Mesenchymal stem cell (in vitro differentiated cells and primary cell): ENCODE measurements around the gene NSFL1C.

ENCODE experiments used
- DNase-seq: peaks from one replicate; pipeline ENCODE4 v3.0.0-alpha.2; 2013
- H2AFZ ChIP-seq: one replicate; pipeline ENCODE4 v1.6.1; 2013; ENCODE audit warnings: low read depth, mild to moderate bottlenecking, control low read depth, inconsistent platforms, low read length, moderate library complexity
- H2AK5ac ChIP-seq: 2 replicates; pipeline ENCODE4 v1.6.1; 2013; ENCODE audit warnings: low read length, moderate library complexity, mild to moderate bottlenecking, inconsistent platforms; ENCODE audit not compliant: severe bottlenecking
- H2BK120ac ChIP-seq: one replicate; pipeline ENCODE4 v1.6.1; 2013; ENCODE audit warnings: low read depth, mild to moderate bottlenecking, inconsistent platforms, low read length, moderate library complexity
- H2BK12ac ChIP-seq, 2 experiments: one replicate each; pipeline ENCODE4 v1.6.1; 2013; ENCODE audit warnings: inconsistent platforms in 2 of 2, low read length in 2 of 2, mild to moderate bottlenecking in 2 of 2, moderate library complexity in 2 of 2, control low read depth in 1 of 2
- H2BK15ac ChIP-seq: one replicate; pipeline ENCODE4 v1.6.1; 2013; ENCODE audit warnings: mild to moderate bottlenecking, low read depth, inconsistent platforms; ENCODE audit not compliant: poor library complexity, severe bottlenecking
- H2BK5ac ChIP-seq: 2 replicates; pipeline ENCODE4 v1.6.1; 2013; ENCODE audit warnings: low read depth, mild to moderate bottlenecking, low read length, control low read depth, inconsistent platforms; ENCODE audit not compliant: poor library complexity, severe bottlenecking
- H3K14ac ChIP-seq, 2 experiments: one replicate each; pipeline ENCODE4 v1.6.1; 2013; ENCODE audit warnings: inconsistent platforms in 2 of 2, low read length in 2 of 2, control low read depth in 1 of 2, mild to moderate bottlenecking in 1 of 2, moderate library complexity in 1 of 2
- H3K18ac ChIP-seq, 2 experiments: one replicate each; pipeline ENCODE4 v1.6.1; 2013; ENCODE audit warnings: inconsistent platforms in 2 of 2, low read length in 2 of 2, control low read depth in 1 of 2, low read depth in 1 of 2, mild to moderate bottlenecking in 1 of 2
- H3K23ac ChIP-seq, 2 experiments: one replicate each; pipeline ENCODE4 v1.6.1; 2013; ENCODE audit warnings: inconsistent platforms in 2 of 2, low read length in 2 of 2, mild to moderate bottlenecking in 2 of 2, moderate library complexity in 2 of 2, control low read depth in 1 of 2
- H3K27ac ChIP-seq: 2 replicates; pipeline ENCODE4 v1.5.1; 2013; ENCODE audit warnings: mild to moderate bottlenecking, moderate library complexity, low read length, control low read depth, inconsistent platforms; ENCODE audit not compliant: poor library complexity, severe bottlenecking
- H3K27me3 ChIP-seq, 2 experiments: 2 replicates each; pipeline versions ENCODE4 v1.6.1 to v1.7.0; 2013; ENCODE audit warnings: low read length in 2 of 2, mild to moderate bottlenecking in 2 of 2, moderate library complexity in 2 of 2, control low read depth in 1 of 2, inconsistent platforms in 1 of 2; ENCODE audit not compliant: control insufficient read depth in 1 of 2, insufficient read depth in 1 of 2
- H3K36me3 ChIP-seq, 2 experiments: 2 replicates each; pipeline versions ENCODE4 v1.6.1 to v1.7.0; 2013; ENCODE audit warnings: low read length in 2 of 2, control low read depth in 1 of 2, inconsistent platforms in 1 of 2, low read depth in 1 of 2, mild to moderate bottlenecking in 1 of 2; ENCODE audit not compliant: insufficient read depth in 2 of 2, control insufficient read depth in 1 of 2
- H3K4ac ChIP-seq, 2 experiments: one replicate each; pipeline ENCODE4 v1.6.1; 2013; ENCODE audit warnings: inconsistent platforms in 2 of 2, low read length in 2 of 2, mild to moderate bottlenecking in 2 of 2, moderate library complexity in 2 of 2, control low read depth in 1 of 2, low read depth in 1 of 2
- H3K4me1 ChIP-seq: 2 replicates; pipeline ENCODE4 v1.6.1; 2013; ENCODE audit warnings: low read depth, low read length, control low read depth; ENCODE audit not compliant: control insufficient read depth, insufficient read depth
- H3K4me2 ChIP-seq: 2 replicates; pipeline ENCODE4 v1.6.1; 2013; ENCODE audit warnings: low read length, mild to moderate bottlenecking, inconsistent platforms; ENCODE audit not compliant: poor library complexity, severe bottlenecking
- H3K4me3 ChIP-seq, 2 experiments: 2 replicates each; pipeline versions ENCODE4 v1.5.1 to v1.7.0; 2013; ENCODE audit warnings: low read length in 2 of 2, mild to moderate bottlenecking in 2 of 2, control low read depth in 1 of 2, low read depth in 1 of 2; ENCODE audit not compliant: insufficient read depth in 1 of 2
- H3K79me1 ChIP-seq: replicated peaks from 2 replicates; pipeline ENCODE4 v1.6.1; 2013; ENCODE audit warnings: mild to moderate bottlenecking, control low read depth, low read length, inconsistent platforms; ENCODE audit not compliant: poor library complexity, severe bottlenecking
- H3K9ac ChIP-seq: 2 replicates; pipeline ENCODE4 v1.7.0; 2013; ENCODE audit warnings: mild to moderate bottlenecking, low read length, moderate library complexity
- H3K9me3 ChIP-seq: 2 replicates; pipeline ENCODE4 v1.7.0; 2013; ENCODE audit warnings: mild to moderate bottlenecking, low read length; ENCODE audit not compliant: control insufficient read depth
- H4K8ac ChIP-seq: one replicate; pipeline ENCODE4 v1.6.1; 2013; ENCODE audit warnings: inconsistent platforms, mild to moderate bottlenecking, low read length, moderate library complexity
- H4K91ac ChIP-seq: one replicate; pipeline ENCODE4 v1.6.1; 2013; ENCODE audit warnings: mild to moderate bottlenecking, low read length, inconsistent platforms
- WGBS: methylation state at CpG from one replicate; pipeline ENCODE4 v1.1.7; 2013; ENCODE audit warnings: mixed read lengths; 5-methylcytosine and 5-hydroxymethylcytosine counted together

Gene NSFL1C

GRCh38 chr20:1430004-1430451, 36.6 kb downstream of the NSFL1C start:
- Histone ChIP-seq H3K9ac (peak overlapping the region; percentile 58), H3K27ac (no peak overlapping the region), H2BK120ac (no peak overlapping the region), H3K4me2 (no peak overlapping the region), H3K23ac (no peak overlapping the region), H3K27me3 (no peaks in the 10 kb centered on the region), H3K9me3 (no peaks in the 10 kb centered on the region), H2AFZ (no peak overlapping the region), H3K4ac (no peak overlapping the region), H2BK15ac (no peak overlapping the region), H2BK5ac (no peak overlapping the region), H2BK12ac (no peak overlapping the region), H3K79me1 (no peaks in the 10 kb centered on the region), H3K14ac (no peak overlapping the region), H3K36me3 (no peaks in the 10 kb centered on the region), H4K8ac (no peak overlapping the region), H2AK5ac (no peak overlapping the region), H4K91ac (no peak overlapping the region), H3K4me1 (peaks cover 8% of the 10 kb centered on the region), H3K4me3 (no peak overlapping the region), H3K18ac (peak overlapping the region in 1 of 2 experiments; percentile 3)
- 100% methylated on average over 1 of the region's 1 CpG for WGBS
- peak; percentile 98 for DNase-seq

- no peak overlapping the region for H3K4ac ChIP-seq
- no peaks in the 10 kb centered on the region for H3K79me1 ChIP-seq
- no peak overlapping the region for H3K14ac ChIP-seq
- H3K9ac ChIP-seq, result no peak overlapping the region
- no peak overlapping the region for H4K91ac ChIP-seq
- 100% methylated on average over 2 of the region's 4 CpGs for WGBS
- no peak overlapping the region for H2AK5ac ChIP-seq
- no peak overlapping the region for H4K8ac ChIP-seq
- H2BK120ac ChIP-seq, result no peak overlapping the region
- peaks cover 8% of the 10 kb centered on the region for H3K4me1 ChIP-seq
- H2BK15ac ChIP-seq, result peak overlapping the region; percentile 63
- H3K36me3 ChIP-seq, result no peaks in the 10 kb centered on the region
- no peak overlapping the region for H2BK12ac ChIP-seq
- H3K27me3 ChIP-seq, result no peaks in the 10 kb centered on the region
- no peaks in the 10 kb centered on the region for H3K9me3 ChIP-seq
- H3K27ac ChIP-seq, result no peak overlapping the region
- no peak overlapping the region for H3K4me3 ChIP-seq
- H3K4me2 ChIP-seq, result no peak overlapping the region
- no peak overlapping the region for H3K23ac ChIP-seq
- no peak overlapping the region for H2AFZ ChIP-seq
- H2BK5ac ChIP-seq, result no peak overlapping the region
- peak overlapping the region in 1 of 2 experiments; percentile 34 for H3K18ac ChIP-seq
- no peak for DNase-seq
Measured at GRCh38 chr20:1429143-1429728, 37.4 kb downstream of the NSFL1C start.

- H2BK12ac ChIP-seq, result peak overlapping the region in 1 of 2 experiments; percentile 25
- no peak overlapping the region for H3K9ac ChIP-seq
- H3K27ac ChIP-seq, result peak overlapping the region; percentile 49
- H2BK5ac ChIP-seq, result no peak overlapping the region
- no peak overlapping the region for H4K8ac ChIP-seq
- peak overlapping the region; percentile 42 to 48 for H3K18ac ChIP-seq
- WGBS, result 40% methylated on average over 2 of the region's 3 CpGs
- no peak overlapping the region for H3K4me2 ChIP-seq
- no peak overlapping the region for H3K14ac ChIP-seq
- H3K9me3 ChIP-seq, result no peaks in the 10 kb centered on the region
- no peak overlapping the region for H2BK120ac ChIP-seq
- no peak overlapping the region for H2AK5ac ChIP-seq
- no peaks in the 10 kb centered on the region for H3K27me3 ChIP-seq
- DNase-seq, result peak; percentile 85
- H3K4me1 ChIP-seq, result peaks cover 8% of the 10 kb centered on the region
- H2AFZ ChIP-seq, result no peak overlapping the region
- H3K4ac ChIP-seq, result no peak overlapping the region
- H3K36me3 ChIP-seq, result no peaks in the 10 kb centered on the region
- H3K4me3 ChIP-seq, result no peak overlapping the region
- peak overlapping the region; percentile 31 for H4K91ac ChIP-seq
- no peak overlapping the region for H2BK15ac ChIP-seq
- no peaks in the 10 kb centered on the region for H3K79me1 ChIP-seq
- H3K23ac ChIP-seq, result no peak overlapping the region
Measured at GRCh38 chr20:1427457-1428054, 39.1 kb downstream of the NSFL1C start.

GRCh38 chr20:1426231-1426849, 40.3 kb downstream of the NSFL1C start:
- Histone ChIP-seq H2BK12ac (peak overlapping the region in 1 of 2 experiments; percentile 40), H2BK120ac (no peak overlapping the region), H3K14ac (peak overlapping the region in 1 of 2 experiments; percentile 76), H2AFZ (no peak overlapping the region), H3K9me3 (peaks cover 1% of the 10 kb centered on the region), H3K4me3 (no peak overlapping the region), H3K79me1 (no peaks in the 10 kb centered on the region), H3K4ac (no peak overlapping the region), H3K4me1 (peaks cover 8% of the 10 kb centered on the region), H2BK15ac (peak overlapping the region; percentile 12), H2BK5ac (no peak overlapping the region), H3K9ac (no peak overlapping the region), H3K27ac (no peak overlapping the region), H4K91ac (no peak overlapping the region), H3K27me3 (no peaks in the 10 kb centered on the region), H3K36me3 (no peaks in the 10 kb centered on the region), H4K8ac (no peak overlapping the region), H3K18ac (peak overlapping the region in 1 of 2 experiments; percentile 14), H3K23ac (no peak overlapping the region), H3K4me2 (no peak overlapping the region), H2AK5ac (peak overlapping the region; percentile 86)
- no peak for DNase-seq
- 68% methylated on average over 4 of the region's 4 CpGs for WGBS
